ENCODE results near the gene NCAPG2. TPM values are rescaled to one million over a fixed set of nuclear protein-coding genes. Genes with fewer than 3 reads are reported as not detected.

The NCAPG2 gene
- total and polyA plus RNA-seq, 10 of the 15 experiments (the other 5 are each of a cell fraction or from before 2014, with no cell fraction given) = 11.2 to 78.2 (median 49.2) TPM

DNA sequence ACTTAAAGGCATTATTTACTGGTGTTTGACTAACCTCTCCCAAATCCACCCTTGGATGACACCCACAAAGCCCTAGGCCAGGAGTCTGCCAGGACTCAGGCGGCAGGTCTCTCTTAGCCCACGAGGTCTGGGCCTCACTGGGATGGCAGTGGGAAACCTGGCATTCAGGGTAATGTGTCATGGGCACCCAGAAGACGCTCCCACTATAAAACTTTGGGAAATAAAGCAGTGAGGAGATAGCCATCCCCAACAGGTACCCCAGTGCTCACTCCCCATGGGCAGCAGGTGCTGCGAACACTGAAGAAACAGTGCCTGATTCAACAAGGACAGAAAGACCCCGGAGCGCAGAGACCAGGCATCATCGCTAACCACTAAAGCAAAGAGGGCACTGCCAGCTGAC, 102.6 kb downstream of the NCAPG2 start:
- no peak overlapping the region for H3K4me3 ChIP-seq
- no peak overlapping the region for H3K27ac ChIP-seq (ENCODE audit: control insufficient read depth, insufficient read depth)
- in situ Hi-C loops (cut with MboI) = no loop called here
- no peaks in the 10 kb centered on the region for H4K20me1 ChIP-seq (ENCODE audit: control insufficient read depth, insufficient read depth)
- intact Hi-C loops (cut with micrococcal nuclease; ENCODE audit: unreplicated experiment) = no loop called here
- H3K79me2 ChIP-seq (ENCODE audit: control insufficient read depth, insufficient read depth, low read length) = no peaks in the 10 kb centered on the region
- ATAC-seq (no peak), FAIRE-seq (no peak), DNase-seq (ENCODE audit: low read depth, low spot score) (no peak)
- BruUV-seq (replicated peaks) = no TSS peak
- CTCF ChIA-PET = no interaction called here
- SMC1A ChIA-PET (ENCODE audit: uncharacterized antibody, unreplicated experiment) = no interaction called here
- RAD21 ChIA-PET (ENCODE audit: unreplicated experiment) = no interaction called here
- H3K4me1 ChIP-seq (ENCODE audit: control insufficient read depth, insufficient read depth, low read length) = peaks cover 24% of the 10 kb centered on the region
- WGBS (ENCODE audit: insufficient coverage, insufficient replicate concordance, low lambda C conversion rate, missing lambda C conversion rate) = 96% methylated on average over 7 of the region's 7 CpGs
- TF ChIP-seq BRCA1 (IDR thresholded peaks at IDR 0.05; ENCODE audit: low read depth, low read length) (no peak), PAX8 (IDR thresholded peaks at IDR 0.05) (no peak), JUND (IDR thresholded peaks at IDR 0.05; ENCODE audit: low read depth, low read length) (no peak), BCL11A (IDR thresholded peaks at IDR 0.05; ENCODE audit: low read depth, low read length) (no peak), EZH2 (IDR thresholded peaks at IDR 0.05; ENCODE audit: borderline replicate concordance, control insufficient read depth, low read depth, low read length) (no peak), BHLHE40 (IDR thresholded peaks at IDR 0.05; ENCODE audit: borderline replicate concordance in 1 of 2, low read depth in 2 of 2, low read length in 1 of 2) (no peak), NR2C1 (IDR thresholded peaks at IDR 0.05) (no peak), TCF12 (IDR thresholded peaks at IDR 0.05; ENCODE audit: low read depth, low read length) (no peak), ZNF622 (IDR thresholded peaks at IDR 0.05) (no peak), ZNF274 (IDR thresholded peaks at IDR 0.05; ENCODE audit: insufficient read depth, insufficient read length) (no peak), ASH2L (IDR thresholded peaks at IDR 0.05; ENCODE audit: borderline replicate concordance, low read depth) (no peak), ZNF384 (IDR thresholded peaks at IDR 0.05; ENCODE audit: borderline replicate concordance, low read depth, low read length) (no peak), CBX5 (IDR thresholded peaks at IDR 0.05; ENCODE audit: low read depth) (no peak), SIX5 (IDR thresholded peaks at IDR 0.05; ENCODE audit: low read depth, low read length, severe bottlenecking) (no peak)
- TF ChIP-seq, protein P1, sequence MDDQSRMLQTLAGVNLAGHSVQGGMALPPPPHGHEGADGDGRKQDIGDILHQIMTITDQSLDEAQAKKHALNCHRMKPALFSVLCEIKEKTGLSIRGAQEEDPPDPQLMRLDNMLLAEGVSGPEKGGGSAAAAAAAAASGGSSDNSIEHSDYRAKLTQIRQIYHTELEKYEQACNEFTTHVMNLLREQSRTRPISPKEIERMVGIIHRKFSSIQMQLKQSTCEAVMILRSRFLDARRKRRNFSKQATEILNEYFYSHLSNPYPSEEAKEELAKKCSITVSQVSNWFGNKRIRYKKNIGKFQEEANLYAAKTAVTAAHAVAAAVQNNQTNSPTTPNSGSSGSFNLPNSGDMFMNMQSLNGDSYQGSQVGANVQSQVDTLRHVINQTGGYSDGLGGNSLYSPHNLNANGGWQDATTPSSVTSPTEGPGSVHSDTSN (IDR thresholded peaks at IDR 0.05; ENCODE audit: insufficient replicate concordance, low read depth, low read length) = no peak
- H3K4me2 ChIP-seq (ENCODE audit: control insufficient read depth, insufficient read depth) = no peak overlapping the region
- no peaks in the 10 kb centered on the region for H3K27me3 ChIP-seq (replicated peaks in 1 of 2; ENCODE audit: control insufficient read depth in 2 of 2, insufficient read depth in 2 of 2, low read length in 1 of 2)
- H2AFZ ChIP-seq (ENCODE audit: control insufficient read depth, low read depth, low read length) = no peak overlapping the region
- POLR2A ChIA-PET = no interaction called here
- no peak overlapping the region for H3K9ac ChIP-seq (ENCODE audit: control insufficient read depth, insufficient read depth, low read length)
- H3K36me3 ChIP-seq (ENCODE audit: control insufficient read depth in 2 of 2, insufficient read depth in 2 of 2, low read length in 1 of 2) = peaks cover 0 to 2% of the 10 kb centered on the region in 2 experiments; a peak in 2 of 4 replicates
- H3K9me3 ChIP-seq (replicated peaks; ENCODE audit: control insufficient read depth, insufficient read depth, low read length) = no peaks in the 10 kb centered on the region
